Measurements from ENCODE around the gene FTH1.

DNA sequence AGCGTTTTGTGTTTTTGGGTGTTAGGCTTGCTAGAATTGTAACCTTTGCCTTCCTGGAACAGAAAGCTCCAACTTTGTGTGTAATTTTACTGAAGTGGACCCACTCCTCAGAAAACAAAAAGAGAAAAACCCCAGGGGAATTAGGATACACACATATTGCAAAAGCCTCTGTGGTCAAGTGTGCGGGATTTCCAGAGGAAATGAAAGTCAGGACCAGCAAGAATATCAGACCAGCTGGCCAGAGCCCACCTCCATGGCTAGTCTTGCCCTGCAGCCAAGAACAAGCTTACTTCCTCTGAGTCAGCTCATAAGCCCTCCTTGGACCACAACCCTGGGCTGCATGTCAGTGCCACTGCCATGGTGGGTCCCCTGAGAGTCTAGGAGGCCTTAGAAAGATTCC, 37.0 kb upstream of the FTH1 start:
- TF ChIP-seq, protein P1, sequence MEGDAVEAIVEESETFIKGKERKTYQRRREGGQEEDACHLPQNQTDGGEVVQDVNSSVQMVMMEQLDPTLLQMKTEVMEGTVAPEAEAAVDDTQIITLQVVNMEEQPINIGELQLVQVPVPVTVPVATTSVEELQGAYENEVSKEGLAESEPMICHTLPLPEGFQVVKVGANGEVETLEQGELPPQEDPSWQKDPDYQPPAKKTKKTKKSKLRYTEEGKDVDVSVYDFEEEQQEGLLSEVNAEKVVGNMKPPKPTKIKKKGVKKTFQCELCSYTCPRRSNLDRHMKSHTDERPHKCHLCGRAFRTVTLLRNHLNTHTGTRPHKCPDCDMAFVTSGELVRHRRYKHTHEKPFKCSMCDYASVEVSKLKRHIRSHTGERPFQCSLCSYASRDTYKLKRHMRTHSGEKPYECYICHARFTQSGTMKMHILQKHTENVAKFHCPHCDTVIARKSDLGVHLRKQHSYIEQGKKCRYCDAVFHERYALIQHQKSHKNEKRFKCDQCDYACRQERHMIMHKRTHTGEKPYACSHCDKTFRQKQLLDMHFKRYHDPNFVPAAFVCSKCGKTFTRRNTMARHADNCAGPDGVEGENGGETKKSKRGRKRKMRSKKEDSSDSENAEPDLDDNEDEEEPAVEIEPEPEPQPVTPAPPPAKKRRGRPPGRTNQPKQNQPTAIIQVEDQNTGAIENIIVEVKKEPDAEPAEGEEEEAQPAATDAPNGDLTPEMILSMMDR (IDR thresholded peaks at IDR 0.05) = no peak
- TF ChIP-seq, protein P2, sequence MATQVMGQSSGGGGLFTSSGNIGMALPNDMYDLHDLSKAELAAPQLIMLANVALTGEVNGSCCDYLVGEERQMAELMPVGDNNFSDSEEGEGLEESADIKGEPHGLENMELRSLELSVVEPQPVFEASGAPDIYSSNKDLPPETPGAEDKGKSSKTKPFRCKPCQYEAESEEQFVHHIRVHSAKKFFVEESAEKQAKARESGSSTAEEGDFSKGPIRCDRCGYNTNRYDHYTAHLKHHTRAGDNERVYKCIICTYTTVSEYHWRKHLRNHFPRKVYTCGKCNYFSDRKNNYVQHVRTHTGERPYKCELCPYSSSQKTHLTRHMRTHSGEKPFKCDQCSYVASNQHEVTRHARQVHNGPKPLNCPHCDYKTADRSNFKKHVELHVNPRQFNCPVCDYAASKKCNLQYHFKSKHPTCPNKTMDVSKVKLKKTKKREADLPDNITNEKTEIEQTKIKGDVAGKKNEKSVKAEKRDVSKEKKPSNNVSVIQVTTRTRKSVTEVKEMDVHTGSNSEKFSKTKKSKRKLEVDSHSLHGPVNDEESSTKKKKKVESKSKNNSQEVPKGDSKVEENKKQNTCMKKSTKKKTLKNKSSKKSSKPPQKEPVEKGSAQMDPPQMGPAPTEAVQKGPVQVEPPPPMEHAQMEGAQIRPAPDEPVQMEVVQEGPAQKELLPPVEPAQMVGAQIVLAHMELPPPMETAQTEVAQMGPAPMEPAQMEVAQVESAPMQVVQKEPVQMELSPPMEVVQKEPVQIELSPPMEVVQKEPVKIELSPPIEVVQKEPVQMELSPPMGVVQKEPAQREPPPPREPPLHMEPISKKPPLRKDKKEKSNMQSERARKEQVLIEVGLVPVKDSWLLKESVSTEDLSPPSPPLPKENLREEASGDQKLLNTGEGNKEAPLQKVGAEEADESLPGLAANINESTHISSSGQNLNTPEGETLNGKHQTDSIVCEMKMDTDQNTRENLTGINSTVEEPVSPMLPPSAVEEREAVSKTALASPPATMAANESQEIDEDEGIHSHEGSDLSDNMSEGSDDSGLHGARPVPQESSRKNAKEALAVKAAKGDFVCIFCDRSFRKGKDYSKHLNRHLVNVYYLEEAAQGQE (IDR thresholded peaks at IDR 0.05; ENCODE audit: insufficient read depth in 1 of 2, low read depth in 2 of 2, low read length in 1 of 2) = no peak
- no peak for TF ChIP-seq POLR2AphosphoS5 (IDR thresholded peaks at IDR 0.05; ENCODE audit: low read depth, low read length)
- no peak for TF ChIP-seq TCF7L2 (IDR thresholded peaks at IDR 0.05; ENCODE audit: low read depth, low read length)
- TF ChIP-seq SIN3A (IDR thresholded peaks at IDR 0.05; ENCODE audit: borderline replicate concordance, insufficient read depth, low read depth, low read length) = no peak

Data from Panc1 (cell line).